ENCODE data around the gene CLCA4.
"Not testable (repeated sequence)": the region's sequence is repeated elsewhere in the genome, so short reads cannot be mapped to it uniquely, and the experiment has no call there.

CLCA4 gene, protein sequence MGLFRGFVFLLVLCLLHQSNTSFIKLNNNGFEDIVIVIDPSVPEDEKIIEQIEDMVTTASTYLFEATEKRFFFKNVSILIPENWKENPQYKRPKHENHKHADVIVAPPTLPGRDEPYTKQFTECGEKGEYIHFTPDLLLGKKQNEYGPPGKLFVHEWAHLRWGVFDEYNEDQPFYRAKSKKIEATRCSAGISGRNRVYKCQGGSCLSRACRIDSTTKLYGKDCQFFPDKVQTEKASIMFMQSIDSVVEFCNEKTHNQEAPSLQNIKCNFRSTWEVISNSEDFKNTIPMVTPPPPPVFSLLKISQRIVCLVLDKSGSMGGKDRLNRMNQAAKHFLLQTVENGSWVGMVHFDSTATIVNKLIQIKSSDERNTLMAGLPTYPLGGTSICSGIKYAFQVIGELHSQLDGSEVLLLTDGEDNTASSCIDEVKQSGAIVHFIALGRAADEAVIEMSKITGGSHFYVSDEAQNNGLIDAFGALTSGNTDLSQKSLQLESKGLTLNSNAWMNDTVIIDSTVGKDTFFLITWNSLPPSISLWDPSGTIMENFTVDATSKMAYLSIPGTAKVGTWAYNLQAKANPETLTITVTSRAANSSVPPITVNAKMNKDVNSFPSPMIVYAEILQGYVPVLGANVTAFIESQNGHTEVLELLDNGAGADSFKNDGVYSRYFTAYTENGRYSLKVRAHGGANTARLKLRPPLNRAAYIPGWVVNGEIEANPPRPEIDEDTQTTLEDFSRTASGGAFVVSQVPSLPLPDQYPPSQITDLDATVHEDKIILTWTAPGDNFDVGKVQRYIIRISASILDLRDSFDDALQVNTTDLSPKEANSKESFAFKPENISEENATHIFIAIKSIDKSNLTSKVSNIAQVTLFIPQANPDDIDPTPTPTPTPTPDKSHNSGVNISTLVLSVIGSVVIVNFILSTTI

GRCh38 chr1:86546787-86547221, at the start of gene CLCA4:
Gene CLCA4, plus strand, starts transcription at chr1:86547078. Its CDS starts 42 bp downstream, at chr1:86547120.
- no peak for DNase-seq

- DNase-seq: no peak
These were observed 48.6 kb upstream of the CLCA4 start for GRCh38 chr1:86498281-86498680.

DNA sequence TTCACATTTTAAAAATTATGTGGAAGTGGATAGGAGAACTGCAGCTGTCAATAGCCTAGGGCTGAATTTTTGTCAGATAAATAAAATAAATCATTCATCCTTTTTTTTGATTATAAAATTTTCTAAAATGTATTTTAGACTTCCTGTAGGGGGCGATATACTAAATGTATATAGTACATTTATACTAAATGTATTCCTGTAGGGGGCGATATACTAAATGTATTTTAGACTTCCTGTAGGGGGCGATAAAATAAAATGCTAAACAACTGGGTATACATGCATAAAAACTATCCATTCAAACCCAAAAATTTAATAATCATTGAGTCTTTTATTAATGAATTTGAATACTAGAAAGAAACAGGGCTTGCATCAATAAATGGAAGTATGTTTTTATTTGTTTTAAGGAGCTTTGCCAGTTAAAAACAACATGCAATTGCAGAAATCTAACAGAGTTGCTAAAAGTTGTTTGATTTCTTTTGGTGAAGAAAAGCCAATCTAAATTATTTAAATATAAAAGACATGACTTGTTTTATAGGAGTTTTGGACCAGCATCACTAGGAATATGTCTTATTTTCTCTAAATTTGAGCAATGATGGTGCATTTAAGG, 46.8 kb upstream of the CLCA4 start:
- DNase-seq: peak; percentile 23 to 38

DNA sequence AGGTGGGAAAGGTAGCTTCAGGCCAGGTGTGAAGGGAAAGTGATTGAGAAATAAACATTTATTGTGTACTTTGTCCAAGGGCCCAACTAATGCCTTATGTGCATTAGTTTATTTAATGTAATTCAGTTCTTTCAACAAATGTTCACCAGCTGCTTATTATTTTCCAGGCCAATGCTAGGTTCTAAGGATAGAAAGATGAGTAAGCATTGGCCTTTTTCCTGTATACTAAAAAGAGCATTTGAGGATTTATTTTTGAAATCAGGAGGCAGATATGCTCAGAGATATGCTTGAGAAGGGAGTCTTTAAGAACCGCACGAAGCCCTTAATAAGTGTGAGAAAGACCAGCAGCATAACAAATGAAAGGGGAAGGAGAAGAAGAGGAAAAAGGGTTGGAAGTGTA, 46.2 kb upstream of the CLCA4 start:
- no peak for DNase-seq

DNA sequence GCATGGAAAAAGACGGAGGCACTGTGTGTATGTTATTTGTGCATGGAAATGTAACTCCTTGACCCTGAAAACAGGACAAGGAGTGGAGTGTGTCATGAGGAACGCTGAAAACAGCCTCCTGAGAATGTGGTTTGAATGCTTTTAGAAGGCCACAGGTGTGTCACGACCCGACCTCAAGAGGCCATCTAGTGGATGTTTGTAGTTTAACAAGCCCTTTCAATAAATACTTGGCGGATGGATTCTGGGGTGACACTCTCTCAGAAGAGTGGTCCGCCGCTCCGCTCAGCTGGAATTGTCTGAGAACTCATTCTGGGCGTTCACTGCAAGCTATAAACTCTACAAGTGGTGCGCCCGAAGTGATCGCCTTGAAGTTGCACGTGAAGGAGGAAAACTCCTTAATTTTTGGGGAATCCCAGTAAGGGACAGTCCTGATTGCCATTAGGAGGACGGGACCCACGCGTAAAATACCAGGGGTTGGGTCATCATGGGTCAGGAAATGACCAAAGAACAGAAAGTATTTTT, 44.7 kb upstream of the CLCA4 start:
- DNase-seq: not testable (repeated sequence)

- no peak for DNase-seq
These were observed 44.0 kb upstream of the CLCA4 start for GRCh38 chr1:86502721-86503405.

DNA sequence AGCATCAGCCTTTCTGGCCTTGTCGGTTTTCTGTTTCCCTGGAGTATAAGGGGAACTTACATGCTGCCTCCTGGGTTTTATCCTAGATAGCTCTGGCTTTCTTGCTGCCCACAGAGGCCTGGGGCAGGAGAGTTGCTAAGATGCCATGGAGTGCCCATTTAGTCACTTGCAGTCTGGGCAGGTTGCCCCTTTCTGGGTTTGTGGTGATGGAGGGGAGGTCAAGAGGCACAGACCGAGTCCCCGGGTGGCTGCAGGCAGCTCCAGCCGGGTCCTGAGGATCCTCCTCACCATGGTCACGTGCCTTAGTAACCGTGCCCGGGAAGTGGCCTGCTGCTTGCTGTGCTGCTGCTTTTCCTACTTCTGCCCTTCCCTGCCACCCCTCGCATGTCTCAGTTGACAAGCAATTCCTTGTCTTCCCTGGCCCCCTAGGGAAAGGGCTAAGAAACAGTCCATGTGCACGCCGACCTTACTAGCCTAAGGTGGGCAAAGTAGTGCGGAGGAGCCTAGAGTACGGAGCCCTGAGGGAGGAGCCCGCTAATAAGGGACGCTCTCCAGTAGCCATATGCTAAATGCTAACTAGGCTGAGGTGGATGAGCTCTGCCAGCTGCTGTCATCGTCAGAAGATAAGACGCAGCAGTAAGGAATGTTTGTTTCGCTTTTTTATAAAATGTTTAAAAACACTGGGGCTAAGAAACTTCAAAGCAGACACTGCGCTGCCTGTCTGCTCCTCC, 43.3 kb upstream of the CLCA4 start:
- no peak for DNase-seq

- no peak for DNase-seq
These were observed 42.8 kb upstream of the CLCA4 start for GRCh38 chr1:86504137-86504479.

DNA sequence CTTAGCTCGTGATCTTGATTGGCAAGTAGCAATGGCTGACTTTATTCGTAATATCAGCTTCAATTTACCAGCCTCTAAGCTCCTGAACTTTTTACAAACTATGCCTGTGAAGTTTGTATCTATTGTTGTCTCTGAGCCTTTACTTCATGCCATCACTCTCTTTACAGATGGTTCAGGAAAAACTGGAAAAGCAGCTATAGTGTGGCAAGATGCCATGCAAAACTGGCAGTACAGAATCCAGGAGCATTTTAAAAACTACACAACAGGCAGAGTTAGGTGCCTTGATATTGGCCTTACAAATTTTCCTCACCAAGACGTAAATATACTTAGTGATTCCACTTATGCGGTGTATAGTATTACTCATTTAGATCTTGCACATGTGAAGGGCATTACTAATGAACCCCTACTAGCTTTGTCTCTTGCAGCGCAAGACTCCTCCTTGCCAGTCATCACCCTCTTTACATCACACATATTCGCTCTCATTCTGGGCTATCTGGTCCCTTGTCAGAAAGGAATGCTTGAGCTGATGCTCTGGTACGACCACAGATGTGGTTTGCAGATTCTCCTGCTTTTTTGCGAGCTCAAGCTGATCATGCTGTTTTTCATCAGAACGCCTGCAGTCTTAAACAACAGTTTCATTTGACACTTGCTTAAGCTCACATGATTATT, 41.8 kb upstream of the CLCA4 start:
- no peak for DNase-seq

GRCh38 chr1:86505564-86505902, 41.3 kb upstream of the CLCA4 start:
- no peak for DNase-seq

DNA sequence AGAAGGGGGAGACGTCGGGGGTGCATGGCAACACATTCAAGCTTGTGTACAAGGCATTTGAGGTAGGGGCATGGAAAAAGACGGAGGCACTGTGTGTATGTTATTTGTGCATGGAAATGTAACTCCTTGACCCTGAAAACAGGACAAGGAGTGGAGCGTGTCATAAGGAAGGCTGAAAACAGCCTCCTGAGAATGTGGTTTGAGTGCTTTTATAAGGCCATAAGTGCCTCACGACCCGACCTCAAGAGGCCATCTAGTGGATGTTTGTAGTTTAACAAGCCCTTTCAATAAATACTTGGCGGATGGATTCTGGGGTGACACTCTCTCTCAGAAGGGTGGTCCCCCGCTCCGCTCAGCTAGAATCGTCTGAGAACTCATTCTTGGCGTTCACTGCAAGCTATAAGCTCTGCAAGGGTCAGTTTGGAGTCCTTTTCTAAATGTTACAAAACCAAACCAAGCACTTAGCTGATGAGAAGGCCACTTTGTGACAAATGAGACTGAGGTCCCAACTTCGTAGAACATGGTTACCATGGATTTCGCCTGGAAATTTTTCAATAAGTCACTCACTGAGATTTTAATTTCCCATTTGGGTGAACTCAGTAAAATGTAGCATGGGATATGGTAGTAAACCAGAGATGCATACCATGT, 38.8 kb upstream of the CLCA4 start:
- no peak for DNase-seq

DNA sequence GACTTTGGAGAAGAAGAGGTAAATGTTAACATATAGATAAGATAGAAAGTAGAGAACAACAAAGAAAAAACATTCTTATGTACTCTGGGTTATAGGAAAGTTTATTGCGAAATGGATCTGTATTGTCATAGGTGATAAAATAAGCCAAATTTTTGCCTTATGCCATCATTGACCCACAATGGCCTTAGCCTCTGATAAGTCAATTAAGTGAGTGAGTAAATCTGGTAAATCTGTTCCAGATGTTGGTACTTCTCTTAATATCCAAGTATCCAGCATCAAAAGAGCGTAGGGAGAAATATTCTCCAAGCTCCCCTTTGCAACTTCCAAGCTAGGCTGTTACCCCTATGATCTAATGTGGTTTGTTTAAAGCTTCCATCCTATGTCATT, 38.3 kb upstream of the CLCA4 start:
- DNase-seq: no peak

- DNase-seq: peak in 1 of 2 experiments; percentile 2
These were observed 31.3 kb upstream of the CLCA4 start for GRCh38 chr1:86515597-86515996.

DNA sequence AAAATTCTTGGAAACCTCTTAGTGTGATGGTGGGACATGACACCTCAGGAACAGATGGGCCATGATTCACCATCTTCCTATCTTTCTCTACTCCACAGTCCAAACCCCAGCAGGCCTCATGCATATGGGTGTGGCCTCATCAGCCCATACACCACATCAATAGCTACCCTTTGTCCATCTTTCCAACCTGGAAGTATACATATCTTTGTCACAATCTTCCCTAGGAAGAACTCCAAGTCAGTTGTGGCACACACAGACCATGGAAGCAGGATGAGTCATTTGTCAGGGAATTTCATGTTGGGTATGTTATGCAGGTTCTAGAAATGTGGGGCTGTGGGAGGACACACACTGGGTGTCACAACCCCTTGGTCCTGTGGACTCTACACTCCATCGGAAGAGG, 30.5 kb upstream of the CLCA4 start:
- no peak for DNase-seq

DNA sequence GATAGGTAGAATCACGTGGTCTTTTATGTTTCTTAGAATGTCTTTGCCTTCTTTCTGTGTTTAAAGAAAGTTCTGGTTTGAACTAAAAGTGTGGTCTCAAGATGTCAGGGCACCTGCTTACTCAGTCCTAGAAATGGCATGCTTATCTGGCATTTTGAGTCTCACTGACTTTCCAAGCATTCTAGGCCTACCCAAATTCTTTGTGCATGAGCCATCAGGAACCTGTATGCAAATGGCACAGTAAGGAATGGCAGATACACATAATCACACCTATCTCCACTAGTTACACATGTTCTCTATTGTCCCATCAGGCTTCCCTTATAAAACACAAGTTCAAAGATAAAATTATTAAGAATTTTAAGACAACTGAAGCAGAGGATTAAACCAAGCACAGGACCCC, 29.5 kb upstream of the CLCA4 start:
- no peak for DNase-seq

DNA sequence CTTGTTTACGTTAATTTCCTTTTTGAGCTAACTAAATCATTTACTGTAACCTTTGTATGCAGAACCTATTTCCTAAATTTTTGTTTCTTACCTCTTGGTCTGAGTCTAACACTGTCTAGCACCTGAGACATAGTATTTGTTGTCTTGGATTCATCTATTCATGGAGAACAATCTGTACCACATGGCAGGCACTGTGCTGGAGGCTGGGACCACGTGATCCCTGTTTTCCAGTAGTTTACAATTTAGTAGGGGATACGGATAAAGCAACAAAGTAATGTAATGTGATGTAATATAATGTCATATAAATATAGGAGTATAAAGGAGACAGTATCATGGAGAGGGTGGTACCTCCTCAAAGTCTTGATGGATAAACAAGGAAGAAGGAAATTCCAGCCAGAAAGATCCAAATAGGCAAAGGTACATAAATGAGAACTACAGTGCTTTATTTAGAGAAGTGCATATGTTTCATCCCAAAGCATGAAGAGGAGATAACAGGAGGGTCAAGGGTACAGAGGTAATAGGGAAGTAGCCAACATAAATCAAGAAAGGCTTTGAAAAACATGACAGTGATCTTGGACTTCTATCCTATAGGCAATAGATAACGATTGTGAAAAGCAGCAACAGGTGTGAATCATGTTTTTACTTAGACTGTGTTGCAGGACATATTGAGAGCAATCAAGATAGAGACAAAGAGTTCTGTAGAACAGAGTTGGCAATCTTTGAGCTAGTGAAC, 25.9 kb upstream of the CLCA4 start:
- DNase-seq: no peak

DNA sequence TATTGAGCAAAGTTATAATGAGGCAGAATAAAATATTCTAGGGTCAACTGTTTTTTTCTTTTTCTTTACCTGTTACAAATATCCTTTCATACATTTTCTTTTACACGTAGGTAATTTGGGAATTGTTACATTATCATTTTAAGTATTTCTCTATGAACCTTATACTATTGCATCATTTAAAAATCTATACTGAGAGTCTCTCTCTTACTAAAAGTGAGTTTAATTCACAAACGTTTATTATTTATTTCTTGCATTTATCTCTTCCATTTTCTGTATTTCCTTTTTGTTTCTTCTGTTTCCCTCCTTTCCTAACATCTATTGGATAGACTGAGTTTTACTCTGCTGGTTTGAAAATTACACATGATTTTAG, 25.4 kb upstream of the CLCA4 start:
- no peak for DNase-seq

DNA sequence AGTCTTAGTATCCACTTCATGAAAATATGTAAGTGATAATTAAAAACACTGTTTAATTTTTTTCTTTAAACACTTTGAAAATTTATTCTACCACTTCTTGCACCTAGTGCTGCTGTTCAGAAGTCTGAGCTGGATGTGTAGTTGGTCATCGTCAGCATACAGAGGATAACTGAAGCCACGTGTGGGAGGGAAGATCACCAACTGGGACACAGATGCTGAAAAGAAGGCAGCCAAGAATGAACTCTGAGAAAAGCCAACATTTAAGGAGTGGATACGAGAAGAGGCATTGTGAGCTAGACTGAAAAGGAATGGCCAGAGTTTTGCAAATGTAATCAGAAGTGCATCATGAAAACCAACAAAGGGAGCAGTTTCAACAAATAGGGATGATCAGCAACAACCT, 24.6 kb upstream of the CLCA4 start:
- no peak for DNase-seq

DNA sequence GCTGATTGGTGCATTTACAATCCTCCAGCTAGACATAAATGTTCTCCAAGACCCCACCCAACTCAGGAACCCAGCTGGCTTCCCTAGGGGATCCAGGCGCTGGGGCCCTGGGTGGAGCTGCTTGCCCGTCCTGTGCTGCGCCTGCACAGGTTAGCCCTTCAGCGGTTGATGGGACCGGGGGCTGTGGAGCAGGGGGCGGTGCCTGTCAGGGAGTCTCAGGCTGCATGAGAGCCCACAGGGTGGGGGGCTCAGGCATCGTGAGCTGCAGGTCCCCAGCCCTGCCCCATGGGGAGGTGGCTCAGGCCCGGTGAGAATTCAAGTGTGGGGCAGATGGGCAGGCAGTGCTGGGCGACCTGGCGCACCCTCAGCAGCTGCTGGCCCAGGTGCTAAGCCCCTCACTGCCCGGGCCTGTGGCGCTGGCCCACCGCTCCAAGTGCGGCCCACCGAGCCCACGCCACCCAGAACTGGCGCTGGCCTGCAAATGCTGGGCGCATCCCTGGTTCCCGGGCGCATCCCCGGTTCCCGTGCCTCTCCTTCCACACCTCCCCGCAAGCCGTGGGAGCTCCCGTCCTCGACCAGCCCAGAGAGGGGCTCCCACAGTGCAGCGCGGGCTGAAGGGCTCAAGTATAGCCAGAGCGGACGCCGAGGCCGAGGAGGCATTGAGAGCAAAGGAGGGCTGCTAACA, 23.1 kb upstream of the CLCA4 start:
- DNase-seq: no peak

GRCh38 chr1:86527306-86527705, 19.6 kb upstream of the CLCA4 start:
- DNase-seq: no peak
